H9 (cell line): ENCODE measurements around the gene GRID2. TPM values are rescaled to one million over a fixed set of nuclear protein-coding genes. Genes with fewer than 3 reads are reported as not detected.

Experiments
- DNase-seq: peaks from one replicate; pipeline ENCODE4 v3.0.0-alpha.2; 2017
- H2AFZ ChIP-seq: one replicate; pipeline ENCODE4 v1.6.1; 2013; ENCODE audit warnings: mild to moderate bottlenecking, low read length, control low read depth, moderate library complexity
- H2AK5ac ChIP-seq: 2 replicates; pipeline ENCODE4 v1.6.1; 2013; ENCODE audit warnings: low read length, control low read depth, mixed read lengths; ENCODE audit not compliant: insufficient read length
- H2BK120ac ChIP-seq: one replicate; pipeline ENCODE4 v1.6.1; 2013; ENCODE audit warnings: low read depth, mild to moderate bottlenecking, low read length, control low read depth, inconsistent platforms; ENCODE audit not compliant: poor library complexity, severe bottlenecking
- H2BK12ac ChIP-seq: 2 replicates; pipeline ENCODE4 v1.6.1; 2013; ENCODE audit warnings: low read length, control low read depth, mixed read lengths, low read depth; ENCODE audit not compliant: insufficient read length
- H2BK15ac ChIP-seq: 2 replicates; pipeline ENCODE4 v1.6.1; 2013; ENCODE audit warnings: low read depth, low read length, control low read depth
- H2BK20ac ChIP-seq: one replicate; pipeline ENCODE4 v1.6.1; 2013; ENCODE audit warnings: low read depth, mild to moderate bottlenecking, low read length, control low read depth, inconsistent platforms; ENCODE audit not compliant: poor library complexity, severe bottlenecking
- H2BK5ac ChIP-seq: 2 replicates; pipeline ENCODE4 v1.6.1; 2013; ENCODE audit warnings: low read length, control low read depth, mixed read lengths; ENCODE audit not compliant: insufficient read length
- H3K14ac ChIP-seq: 2 replicates; pipeline ENCODE4 v1.6.1; 2013; ENCODE audit warnings: low read length, control low read depth; ENCODE audit not compliant: insufficient read depth
- H3K18ac ChIP-seq: 2 replicates; pipeline ENCODE4 v1.6.1; 2013; ENCODE audit warnings: low read depth, mild to moderate bottlenecking, mixed read lengths, low read length, control low read depth; ENCODE audit not compliant: insufficient read length
- H3K23ac ChIP-seq: 2 replicates; pipeline ENCODE4 v1.6.1; 2013; ENCODE audit warnings: low read length, control low read depth, mixed read lengths, low read depth; ENCODE audit not compliant: insufficient read length
- H3K23me2 ChIP-seq: 2 replicates; pipeline ENCODE4 v1.6.1; 2013; ENCODE audit warnings: low read depth, mild to moderate bottlenecking, mixed read lengths, low read length, control low read depth; ENCODE audit not compliant: insufficient read length, poor library complexity, severe bottlenecking
- H3K27ac ChIP-seq: 2 replicates; pipeline ENCODE4 v1.5.1; 2013; ENCODE audit warnings: low read length, control low read depth, mixed read lengths, low read depth; ENCODE audit not compliant: insufficient read length
- H3K27me3 ChIP-seq: 2 replicates; pipeline ENCODE4 v1.6.1; 2013; ENCODE audit warnings: low read length, control low read depth, inconsistent platforms; ENCODE audit not compliant: insufficient read depth
- H3K4ac ChIP-seq: 2 replicates; pipeline ENCODE4 v1.6.1; 2013; ENCODE audit warnings: low read depth, mild to moderate bottlenecking, control low read depth, inconsistent platforms, low read length, moderate library complexity
- H3K4me1 ChIP-seq: 2 replicates; pipeline ENCODE4 v1.6.1; 2013; ENCODE audit warnings: low read length, control low read depth, inconsistent platforms; ENCODE audit not compliant: insufficient read depth
- H3K4me2 ChIP-seq: 2 replicates; pipeline ENCODE4 v1.6.1; 2013; ENCODE audit warnings: low read length, control low read depth, mixed read lengths; ENCODE audit not compliant: insufficient read length, insufficient read depth
- H3K56ac ChIP-seq: 2 replicates; pipeline ENCODE4 v1.6.1; 2013; ENCODE audit warnings: low read depth, mild to moderate bottlenecking, mixed read lengths, low read length, control low read depth; ENCODE audit not compliant: insufficient read length
- H3K79me1 ChIP-seq: 2 replicates; pipeline ENCODE4 v1.6.1; 2013; ENCODE audit warnings: low read depth, mild to moderate bottlenecking, moderate library complexity, low read length, control low read depth, inconsistent platforms; ENCODE audit not compliant: insufficient read depth, poor library complexity, severe bottlenecking
- H3K79me2 ChIP-seq: 2 replicates; pipeline ENCODE4 v1.6.1; 2013; ENCODE audit warnings: low read length, control low read depth, inconsistent platforms; ENCODE audit not compliant: insufficient read depth
- H3K9ac ChIP-seq: 2 replicates; pipeline ENCODE4 v1.6.1; 2013; ENCODE audit warnings: low read length, control low read depth, mixed read lengths; ENCODE audit not compliant: insufficient read length; ENCODE audit errors: extremely low read depth
- H3K9me3 ChIP-seq: one replicate; pipeline ENCODE4 v1.6.1; 2013; ENCODE audit warnings: low read depth, low read length, inconsistent platforms; ENCODE audit not compliant: control insufficient read depth
- H3T11ph ChIP-seq: one replicate; pipeline ENCODE4 v1.6.1; 2013; ENCODE audit warnings: mild to moderate bottlenecking, low read length, control low read depth, inconsistent platforms
- H4K20me1 ChIP-seq: one replicate; pipeline ENCODE4 v1.6.1; 2013; ENCODE audit not compliant: control insufficient read depth, insufficient read length, insufficient read depth
- H4K5ac ChIP-seq: 2 replicates; pipeline ENCODE4 v1.6.1; 2013; ENCODE audit warnings: low read depth, mild to moderate bottlenecking, mixed read lengths, low read length, control low read depth; ENCODE audit not compliant: insufficient read length
- H4K8ac ChIP-seq: replicated peaks from 2 replicates; pipeline ENCODE4 v1.6.1; 2013; ENCODE audit warnings: low read length, control low read depth, mixed read lengths, low read depth; ENCODE audit not compliant: insufficient read length
- H4K91ac ChIP-seq: 2 replicates; pipeline ENCODE4 v1.6.1; 2013; ENCODE audit warnings: low read depth, mild to moderate bottlenecking, moderate library complexity, mixed read lengths, low read length, control low read depth; ENCODE audit not compliant: insufficient read length
- H3K27ac Mint-ChIP-seq, 3 experiments: 2 replicates in 2 of 3; 3 replicates in 1 of 3; pipeline ENCODE4 v1.8.0; 2020 to 2021; ENCODE audit warnings: mixed read lengths in 3 of 3, mild to moderate bottlenecking in 1 of 3, moderate library complexity in 1 of 3
- H3K27me3 Mint-ChIP-seq: 2 replicates; pipeline ENCODE4 v1.8.0; 2021; ENCODE audit warnings: low read depth, mild to moderate bottlenecking, moderate library complexity, mixed read lengths
- H3K36me3 Mint-ChIP-seq, 3 experiments: 2 replicates in 2 of 3; 3 replicates in 1 of 3; pipeline ENCODE4 v1.8.0; 2020 to 2021; ENCODE audit warnings: low read depth in 3 of 3, mixed read lengths in 3 of 3; ENCODE audit not compliant: insufficient read depth in 1 of 3
- H3K4me1 Mint-ChIP-seq, 2 experiments: 2 replicates each; pipeline ENCODE4 v1.8.0; 2020; ENCODE audit warnings: mixed read lengths in 2 of 2
- H3K4me3 Mint-ChIP-seq, 2 experiments: 2 replicates in 1 of 2; 3 replicates in 1 of 2; pipeline ENCODE4 v1.8.0; 2020 to 2021; ENCODE audit warnings: mild to moderate bottlenecking in 2 of 2, mixed read lengths in 2 of 2, moderate library complexity in 1 of 2
- H3K9me3 Mint-ChIP-seq, 2 experiments: 2 replicates in 1 of 2; 3 replicates in 1 of 2; pipeline ENCODE4 v1.8.0; 2020; ENCODE audit warnings: mild to moderate bottlenecking in 2 of 2, mixed read lengths in 2 of 2, moderate library complexity in 1 of 2
- WGBS: extraction: QIAGEN DNeasy Blood & Tissue Kit; methylation state at CpG from one replicate; pipeline ENCODE4 v1.1.7; 2013; ENCODE audit warnings: missing lambda C conversion rate, low lambda C conversion rate, mixed read lengths; ENCODE audit not compliant: insufficient read length; ENCODE audit errors: extremely low coverage; 5-methylcytosine and 5-hydroxymethylcytosine counted together
- total RNA-seq: library from RNA; stranded (reverse); gene quantifications from 2 replicates; pipeline ENCODE4 v1.2.1, GENCODE V29; 2021
- TF ChIP-seq, protein P1 (sequence below): fragments of 200-600 bp; sonication (generic); conservative IDR thresholded peaks from 3 replicates; pipeline ENCODE4 v1.8.0; 2021; ENCODE audit warnings: antibody characterized with exemption, mild to moderate bottlenecking

The GRID2 gene
- total RNA-seq, 1 experiment from 2014 or later: 21.8 TPM

DNA sequence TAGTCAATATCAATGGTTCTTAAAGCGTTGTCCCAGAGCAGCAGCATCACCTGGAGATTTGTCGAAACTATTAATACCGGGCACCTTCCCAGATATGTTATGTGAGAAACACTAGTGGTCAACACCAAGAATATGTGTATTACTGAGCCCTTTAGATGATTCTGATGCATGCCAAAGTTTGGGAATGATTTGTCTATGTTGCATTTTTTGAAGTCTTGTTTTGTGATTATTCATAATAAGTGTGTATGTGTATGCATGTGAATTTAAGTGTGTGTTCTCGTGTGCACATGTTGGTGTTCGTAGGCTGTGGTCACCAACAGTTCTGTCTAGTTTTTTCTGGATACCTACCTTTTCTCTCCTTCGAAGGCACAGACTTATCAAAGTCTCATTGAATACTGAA, 749.4 kb downstream of the GRID2 start:
- Histone ChIP-seq H3K4me1 (peaks cover 5% of the 10 kb centered on the region; the same call in 1 of the 2 replicates), H3K9me3 (no peaks in the 10 kb centered on the region), H3K27me3 (no peaks in the 10 kb centered on the region), H3K79me1 (no peaks in the 10 kb centered on the region), H2BK120ac (no peak overlapping the region), H3K27ac (no peak overlapping the region), H2AK5ac (no peak overlapping the region), H3K4me2 (no peak overlapping the region), H2BK20ac (no peak overlapping the region), H4K8ac (no peak overlapping the region), H3K14ac (no peak overlapping the region), H3K23ac (no peak overlapping the region), H3K23me2 (no peaks in the 10 kb centered on the region), H3K9ac (no peak overlapping the region), H2BK12ac (no peak overlapping the region), H3K18ac (no peak overlapping the region), H2BK15ac (no peak overlapping the region), H3K4ac (no peak overlapping the region), H3K79me2 (no peaks in the 10 kb centered on the region), H2AFZ (no peak overlapping the region), H3T11ph (no peak overlapping the region), H3K56ac (no peak overlapping the region), H2BK5ac (no peak overlapping the region), H4K5ac (no peak overlapping the region), H4K91ac (no peak overlapping the region), H4K20me1 (no peaks in the 10 kb centered on the region)
- no peak for DNase-seq
- Mint-ChIP-seq H3K4me1 (peaks cover 28 to 35% of the 10 kb centered on the region in 2 experiments), H3K4me3 (no peak overlapping the region), H3K27me3 (no peaks in the 10 kb centered on the region), H3K36me3 (no peaks in the 10 kb centered on the region), H3K9me3 (no peaks in the 10 kb centered on the region), H3K27ac (no peak overlapping the region)
- TF ChIP-seq, protein P1, sequence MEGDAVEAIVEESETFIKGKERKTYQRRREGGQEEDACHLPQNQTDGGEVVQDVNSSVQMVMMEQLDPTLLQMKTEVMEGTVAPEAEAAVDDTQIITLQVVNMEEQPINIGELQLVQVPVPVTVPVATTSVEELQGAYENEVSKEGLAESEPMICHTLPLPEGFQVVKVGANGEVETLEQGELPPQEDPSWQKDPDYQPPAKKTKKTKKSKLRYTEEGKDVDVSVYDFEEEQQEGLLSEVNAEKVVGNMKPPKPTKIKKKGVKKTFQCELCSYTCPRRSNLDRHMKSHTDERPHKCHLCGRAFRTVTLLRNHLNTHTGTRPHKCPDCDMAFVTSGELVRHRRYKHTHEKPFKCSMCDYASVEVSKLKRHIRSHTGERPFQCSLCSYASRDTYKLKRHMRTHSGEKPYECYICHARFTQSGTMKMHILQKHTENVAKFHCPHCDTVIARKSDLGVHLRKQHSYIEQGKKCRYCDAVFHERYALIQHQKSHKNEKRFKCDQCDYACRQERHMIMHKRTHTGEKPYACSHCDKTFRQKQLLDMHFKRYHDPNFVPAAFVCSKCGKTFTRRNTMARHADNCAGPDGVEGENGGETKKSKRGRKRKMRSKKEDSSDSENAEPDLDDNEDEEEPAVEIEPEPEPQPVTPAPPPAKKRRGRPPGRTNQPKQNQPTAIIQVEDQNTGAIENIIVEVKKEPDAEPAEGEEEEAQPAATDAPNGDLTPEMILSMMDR: no peak
- no CpG with 5 or more reads among the region's 6 CpGs for WGBS
